Left cardiac atrium (tissue), 4 donors: ENCODE data around the gene GPC6. TPM values are rescaled to one million over a fixed set of nuclear protein-coding genes. Genes with fewer than 3 reads are reported as not detected.

Source experiments
- ATAC-seq, 2 donors: fragments of 200-7000 bp; cut with Tn5 transposase; one replicate each; pipeline ENCODE4 v1.9.1; 2020; ENCODE audit warnings: mild to moderate bottlenecking in 2 of 2, moderate library complexity in 2 of 2
- DNase-seq: peaks from one replicate; pipeline ENCODE4 v3.0.0-alpha.2; 2020
- intact Hi-C, 2 donors: fragments of 100-400 bp; cut with DNase I; formaldehyde crosslinking; loops; one replicate each; pipeline versions ENCODE4 v1.14.1 to v1.15.1; 2022 to 2023
- total RNA-seq, 2 donors: library from RNA; stranded (reverse); fragmentation: NEBNext Ultra II Directional; extraction: Animal tissue kit (Norgen Biotek cat#: 25700); gene quantifications; one replicate each; pipeline ENCODE4 v1.2.1, GENCODE V29; 2021
- donor health status: DM: no; HTN: yes; CAD: no.
- donor health status: DM: no; HTN: yes; CAD: no; lungs with severe emphysema.
- donor health status: DM: yes; HTN: yes; CAD: no.
- donor health status: Dilated cardiomyopathy.

The GPC6 gene
- total RNA-seq, 2 donors from 2014 or later = 2.8 to 5.4 TPM

GRCh38 chr13:94313321-94313910, 1086.8 kb downstream of the GPC6 start:
- peak in 1 of 2 donors; percentile 57 for ATAC-seq
- no peak for DNase-seq
- intact Hi-C loops = no loop called here

GRCh38 chr13:94313926-94314325, 1087.3 kb downstream of the GPC6 start:
- DNase-seq = no peak
- ATAC-seq = no peak
- intact Hi-C loops = no loop called here

GRCh38 chr13:94315188-94315587, 1088.6 kb downstream of the GPC6 start:
- intact Hi-C loops = no loop called here
- DNase-seq (no peak), ATAC-seq (no peak)

- intact Hi-C loops = no loop called here
- no peak for ATAC-seq
- DNase-seq = no peak
Measured at GRCh38 chr13:94317063-94317491, 1090.5 kb downstream of the GPC6 start.

GRCh38 chr13:94318418-94318817, 1091.8 kb downstream of the GPC6 start:
- DNase-seq (no peak), ATAC-seq (no peak)
- intact Hi-C loops = no loop called here

GRCh38 chr13:94319501-94319900, 1092.9 kb downstream of the GPC6 start:
- intact Hi-C loops = no loop called here
- no peak for ATAC-seq
- DNase-seq = no peak

GRCh38 chr13:94322925-94323763, 1096.5 kb downstream of the GPC6 start:
- DNase-seq (no peak), ATAC-seq (no peak)
- intact Hi-C loops = no loop called here

- ATAC-seq (peak in 1 of 2 donors; percentile 59), DNase-seq (no peak)
- intact Hi-C loops = no loop called here
Measured at GRCh38 chr13:94323764-94324758, 1097.5 kb downstream of the GPC6 start.

GRCh38 chr13:94324767-94325540, 1098.3 kb downstream of the GPC6 start:
- DNase-seq (no peak), ATAC-seq (no peak)
- intact Hi-C loops = no loop called here

- ATAC-seq (no peak), DNase-seq (no peak)
- intact Hi-C loops = no loop called here
Measured at GRCh38 chr13:94325650-94326049, 1099.0 kb downstream of the GPC6 start.

GRCh38 chr13:94327318-94327717, 1100.7 kb downstream of the GPC6 start:
- no peak for DNase-seq
- intact Hi-C loops = no loop called here
- no peak for ATAC-seq

- DNase-seq (no peak), ATAC-seq (no peak)
- intact Hi-C loops = no loop called here
Measured at GRCh38 chr13:94328381-94329041, 1101.9 kb downstream of the GPC6 start.

GRCh38 chr13:94329277-94329676, 1102.7 kb downstream of the GPC6 start:
- ATAC-seq (peak in 1 of 2 donors; percentile 67), DNase-seq (no peak)
- intact Hi-C loops = no loop called here

GRCh38 chr13:94329754-94330551, 1103.3 kb downstream of the GPC6 start:
- DNase-seq = no peak
- intact Hi-C loops = no loop called here
- peak; percentile 42 to 90 for ATAC-seq

- DNase-seq (no peak), ATAC-seq (no peak)
- intact Hi-C loops = no loop called here
Measured at GRCh38 chr13:94330552-94331071, 1104.0 kb downstream of the GPC6 start.

- intact Hi-C loops = no loop called here
- DNase-seq (no peak), ATAC-seq (no peak)
Measured at GRCh38 chr13:94331281-94331680, 1104.7 kb downstream of the GPC6 start.

- DNase-seq = no peak
- peak in 1 of 2 donors; percentile 41 for ATAC-seq
- intact Hi-C loops = no loop called here
Measured at GRCh38 chr13:94332359-94333096, 1105.9 kb downstream of the GPC6 start.
